MM.1S (cell line): ENCODE results near the gene FH.

Source experiments
- DNase-seq: peaks from one replicate; pipeline ENCODE4 v3.0.0-alpha.2; 2015
- H2AFZ ChIP-seq: fragments of 300-600 bp; sonication (generic); 2 replicates; pipeline ENCODE4 v1.6.0; 2016; ENCODE audit warnings: antibody characterized with exemption, low read length
- H3F3A ChIP-seq: fragments of 300-600 bp; sonication (generic); 2 replicates; pipeline ENCODE4 v1.6.1; 2016; ENCODE audit warnings: mild to moderate bottlenecking, antibody characterized with exemption, low read length, moderate library complexity, mixed read lengths; ENCODE audit not compliant: insufficient read depth
- H3K27ac ChIP-seq: fragments of 300-600 bp; sonication (generic); 2 replicates; pipeline ENCODE4 v1.5.1; 2016; ENCODE audit warnings: mild to moderate bottlenecking, low read length
- H3K27me3 ChIP-seq: fragments of 300-600 bp; sonication (generic); replicated peaks from 2 replicates; pipeline ENCODE4 v1.6.0; 2016; ENCODE audit warnings: low read length; ENCODE audit not compliant: insufficient read depth
- H3K36me3 ChIP-seq: fragments of 300-600 bp; sonication (generic); replicated peaks from 2 replicates; pipeline ENCODE4 v1.6.1; 2016; ENCODE audit warnings: mild to moderate bottlenecking, low read length, mixed read lengths; ENCODE audit not compliant: insufficient read depth
- H3K4me1 ChIP-seq: fragments of 300-600 bp; sonication (generic); 2 replicates; pipeline ENCODE4 v1.6.1; 2016; ENCODE audit warnings: low read length, mixed read lengths
- H3K4me2 ChIP-seq: fragments of 300-600 bp; sonication (generic); 2 replicates; pipeline ENCODE4 v1.6.0; 2016; ENCODE audit warnings: low read depth, low read length
- H3K4me3 ChIP-seq: fragments of 300-600 bp; sonication (generic); 2 replicates; pipeline ENCODE4 v1.5.1; 2016; ENCODE audit warnings: low read length, mixed read lengths
- H3K79me2 ChIP-seq: fragments of 300-600 bp; sonication (generic); 2 replicates; pipeline ENCODE4 v1.6.1; 2016; ENCODE audit warnings: mixed run types, low read length, mixed read lengths
- H3K9ac ChIP-seq: fragments of 300-600 bp; sonication (generic); 2 replicates; pipeline ENCODE4 v1.6.1; 2016; ENCODE audit warnings: low read length, mixed read lengths
- H3K9me2 ChIP-seq: fragments of 300-600 bp; sonication (generic); replicated peaks from 2 replicates; pipeline ENCODE4 v1.6.1; 2016; ENCODE audit warnings: mild to moderate bottlenecking, low read length, mixed read lengths; ENCODE audit not compliant: insufficient read depth
- H3K9me3 ChIP-seq: fragments of 300-600 bp; sonication (generic); replicated peaks from 2 replicates; pipeline ENCODE4 v1.6.1; 2016; ENCODE audit warnings: mild to moderate bottlenecking, low read length, mixed read lengths; ENCODE audit not compliant: insufficient read depth
- H4K20me1 ChIP-seq: fragments of 300-600 bp; sonication (generic); 2 replicates; pipeline ENCODE4 v1.6.1; 2016; ENCODE audit warnings: mild to moderate bottlenecking, low read length, moderate library complexity, mixed read lengths; ENCODE audit not compliant: insufficient read depth
- EZH2 ChIP-seq: fragments of 300-600 bp; sonication (generic); optimal IDR thresholded peaks from 2 replicates; pipeline ENCODE3; 2017; ENCODE audit warnings: low read depth, mild to moderate bottlenecking, antibody characterized with exemption, low read length, mixed read lengths
- EZH2phosphoT487 ChIP-seq: fragments of 300-600 bp; sonication (generic); IDR thresholded peaks from 2 replicates; pipeline ENCODE4 v1.6.1; 2018; ENCODE audit warnings: antibody characterized with exemption, low read length
- TF ChIP-seq, protein P1 (sequence below): fragments of 300-600 bp; sonication (generic); IDR thresholded peaks from 2 replicates; pipeline ENCODE4 v1.5.1; 2016; ENCODE audit warnings: antibody characterized with exemption, low read length, mixed read lengths

The FH gene

DNA sequence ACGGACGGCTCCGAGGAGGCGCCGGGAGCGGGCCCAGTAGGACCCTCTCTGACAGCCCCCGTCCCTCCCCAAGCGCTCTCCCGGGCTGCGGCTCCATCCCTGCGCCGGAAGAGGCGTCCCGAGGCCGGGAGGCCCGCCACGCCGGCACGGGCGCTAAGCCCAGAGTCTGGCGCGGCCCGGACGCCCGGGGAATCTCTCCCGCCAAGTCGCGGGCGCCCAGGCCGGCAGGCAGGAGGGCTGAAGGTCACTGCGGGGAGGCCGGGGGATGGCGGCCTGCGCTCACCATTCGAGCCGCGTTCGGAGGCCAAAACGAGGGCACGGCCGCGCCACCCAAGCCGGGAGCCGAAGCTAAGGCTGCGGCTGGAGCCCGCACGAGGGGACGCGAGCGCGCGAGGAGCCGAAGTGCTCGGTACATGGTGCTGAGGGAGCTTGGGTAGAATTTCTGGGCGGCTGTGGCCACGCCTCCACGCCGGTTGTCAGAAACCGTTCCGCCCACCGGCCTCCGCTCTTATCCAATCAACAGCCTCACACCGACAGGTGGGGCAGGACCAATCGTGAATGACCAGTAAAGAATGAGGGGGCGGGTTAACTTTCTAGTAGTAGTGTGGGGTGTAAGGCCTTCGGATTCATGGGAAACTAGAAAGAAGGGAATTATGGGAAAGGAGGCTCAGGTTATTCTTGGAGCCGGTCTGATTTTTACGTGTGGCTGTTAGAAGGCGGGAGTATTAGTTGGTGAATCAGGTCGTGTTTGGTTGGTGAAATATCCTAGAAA, at the start of gene FH:
Gene FH (minus strand): TSS at position 448 of the 772 bp plus-strand sequence. CDS start 33 bp downstream, at position 415.
- Histone ChIP-seq H3K9me2 (no peaks in the 10 kb centered on the region), H3K27me3 (no peaks in the 10 kb centered on the region), H3K4me3 (peak within 1 kb of the TSS; percentile 87), H3K36me3 (peaks cover 13% of the 10 kb centered on the region; the same call in 1 of the 2 replicates), H3K9me3 (no peaks in the 10 kb centered on the region), H2AFZ (peak within 1 kb of the TSS; percentile 71), H3K27ac (peak within 1 kb of the TSS; percentile 80), H3K9ac (peak within 1 kb of the TSS; percentile 84), H3K4me1 (peaks cover 15% of the 10 kb centered on the region), H3K79me2 (peaks cover 50% of the 10 kb centered on the region), H3F3A (no peaks in the 10 kb centered on the region), H3K4me2 (peak within 1 kb of the TSS; percentile 79), H4K20me1 (0 out of 2 replicates have a peak, but pooled peaks cover 9% of the 10 kb centered on the region)
- no peak for TF ChIP-seq EZH2
- no peak for TF ChIP-seq EZH2phosphoT487
- TF ChIP-seq, protein P1, sequence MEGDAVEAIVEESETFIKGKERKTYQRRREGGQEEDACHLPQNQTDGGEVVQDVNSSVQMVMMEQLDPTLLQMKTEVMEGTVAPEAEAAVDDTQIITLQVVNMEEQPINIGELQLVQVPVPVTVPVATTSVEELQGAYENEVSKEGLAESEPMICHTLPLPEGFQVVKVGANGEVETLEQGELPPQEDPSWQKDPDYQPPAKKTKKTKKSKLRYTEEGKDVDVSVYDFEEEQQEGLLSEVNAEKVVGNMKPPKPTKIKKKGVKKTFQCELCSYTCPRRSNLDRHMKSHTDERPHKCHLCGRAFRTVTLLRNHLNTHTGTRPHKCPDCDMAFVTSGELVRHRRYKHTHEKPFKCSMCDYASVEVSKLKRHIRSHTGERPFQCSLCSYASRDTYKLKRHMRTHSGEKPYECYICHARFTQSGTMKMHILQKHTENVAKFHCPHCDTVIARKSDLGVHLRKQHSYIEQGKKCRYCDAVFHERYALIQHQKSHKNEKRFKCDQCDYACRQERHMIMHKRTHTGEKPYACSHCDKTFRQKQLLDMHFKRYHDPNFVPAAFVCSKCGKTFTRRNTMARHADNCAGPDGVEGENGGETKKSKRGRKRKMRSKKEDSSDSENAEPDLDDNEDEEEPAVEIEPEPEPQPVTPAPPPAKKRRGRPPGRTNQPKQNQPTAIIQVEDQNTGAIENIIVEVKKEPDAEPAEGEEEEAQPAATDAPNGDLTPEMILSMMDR = no peak
- DNase-seq = peak; percentile 99

DNA sequence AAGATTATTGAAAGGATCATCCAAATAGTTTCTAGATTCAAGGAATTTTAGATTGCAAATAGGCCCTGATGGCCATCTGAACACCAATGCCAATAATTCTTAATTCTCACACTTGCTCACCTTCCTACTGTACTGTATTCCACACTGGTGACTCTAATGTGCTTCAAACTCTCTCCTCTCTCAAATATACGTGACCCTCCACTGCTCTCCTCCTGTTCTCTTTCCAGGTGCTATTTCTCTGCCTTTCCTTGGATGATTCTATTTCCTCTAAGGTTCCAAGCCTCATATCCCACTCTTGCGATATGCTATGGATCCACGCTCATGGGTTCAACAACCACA, 41.3 kb upstream of the FH start:
- H4K20me1 ChIP-seq = no peaks in the 10 kb centered on the region
- TF ChIP-seq EZH2phosphoT487 (no peak), EZH2 (no peak)
- TF ChIP-seq, protein P1 = no peak
- no peak overlapping the region for H3K4me2 ChIP-seq
- H3K79me2 ChIP-seq = no peaks in the 10 kb centered on the region
- H3K4me3 ChIP-seq = no peak overlapping the region
- H2AFZ ChIP-seq = no peak overlapping the region
- no peak overlapping the region for H3K27ac ChIP-seq
- H3K9me2 ChIP-seq = no peaks in the 10 kb centered on the region
- no peaks in the 10 kb centered on the region for H3K27me3 ChIP-seq
- DNase-seq = no peak
- no peaks in the 10 kb centered on the region for H3K9me3 ChIP-seq
- no peak overlapping the region for H3K9ac ChIP-seq
- H3K36me3 ChIP-seq = no peaks in the 10 kb centered on the region
- H3F3A ChIP-seq = no peaks in the 10 kb centered on the region
- no peaks in the 10 kb centered on the region for H3K4me1 ChIP-seq

DNA sequence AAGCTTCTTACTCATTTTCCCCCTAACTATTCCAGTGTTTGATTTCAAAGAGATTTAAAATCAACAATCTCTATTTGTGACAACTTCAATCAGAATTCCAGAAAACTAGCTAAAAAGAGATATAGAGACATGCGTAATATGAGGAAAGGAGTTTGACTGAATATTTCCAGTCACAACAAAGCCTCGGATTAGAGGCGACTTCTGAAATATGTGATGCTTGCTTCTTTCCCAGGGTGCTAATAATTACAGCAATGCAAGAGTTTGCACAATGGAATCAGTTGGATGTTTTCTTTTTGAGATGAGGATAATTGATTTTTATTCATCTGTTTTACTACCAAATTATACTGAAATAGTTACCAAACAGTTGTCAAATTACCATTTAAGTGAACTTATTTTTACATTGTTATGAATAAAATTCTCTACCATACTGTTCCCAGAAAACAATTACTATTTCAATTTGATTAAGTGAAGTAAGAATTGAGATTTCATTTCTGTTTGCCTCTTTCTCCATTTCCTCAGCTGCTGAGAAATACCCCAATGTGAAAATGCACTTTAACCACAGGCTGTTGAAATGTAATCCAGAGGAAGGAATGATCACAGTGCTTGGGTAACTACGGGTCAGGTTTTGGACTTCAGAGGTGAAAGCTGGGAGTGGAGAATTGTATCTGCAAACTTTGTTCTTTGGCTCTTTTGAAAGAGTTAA, 40.7 kb upstream of the FH start:
- Histone ChIP-seq H3K9ac (no peak overlapping the region), H3K36me3 (no peaks in the 10 kb centered on the region), H3K4me3 (no peak overlapping the region), H3F3A (no peaks in the 10 kb centered on the region), H3K9me2 (no peaks in the 10 kb centered on the region), H4K20me1 (no peaks in the 10 kb centered on the region), H3K27ac (no peak overlapping the region), H3K27me3 (no peaks in the 10 kb centered on the region), H3K9me3 (no peaks in the 10 kb centered on the region), H3K79me2 (no peaks in the 10 kb centered on the region), H3K4me2 (no peak overlapping the region), H2AFZ (no peak overlapping the region), H3K4me1 (no peaks in the 10 kb centered on the region)
- DNase-seq = no peak
- TF ChIP-seq EZH2phosphoT487 = no peak
- TF ChIP-seq EZH2 = no peak
- TF ChIP-seq, protein P1 = no peak
